Left lung (tissue), 10 donors: ENCODE measurements around the gene MINPP1. TPM values are rescaled to one million over a fixed set of nuclear protein-coding genes. Genes with fewer than 3 reads are reported as not detected.
"Not testable (repeated sequence)": the region's sequence is repeated elsewhere in the genome, so short reads cannot be mapped to it uniquely, and the experiment has no call there.

ENCODE experiments used
- ATAC-seq: fragments of 200-7000 bp; cut with Tn5 transposase; one replicate; pipeline ENCODE4 v1.9.1; 2020; ENCODE audit warnings: moderate library complexity
- DNase-seq, 4 donors: peaks; one replicate each; pipeline ENCODE4 v3.0.0-alpha.2; 2013 to 2020
- H3K27ac ChIP-seq, 2 donors: fragments of 200-600 bp; sonication (generic) in 1 of 2; one replicate each; pipeline versions ENCODE4 v1.5.0 to v1.8.0; 2020 to 2021
- H3K27me3 ChIP-seq, 2 donors: fragments of 200-600 bp; sonication (generic) in 1 of 2; one replicate each; pipeline versions ENCODE4 v1.5.0 to v1.8.0; 2020 to 2021
- H3K36me3 ChIP-seq, 2 donors: fragments of 200-600 bp; sonication (generic) in 1 of 2; one replicate each; pipeline versions ENCODE4 v1.5.0 to v1.8.0; 2020 to 2021
- H3K4me1 ChIP-seq, 2 donors: fragments of 200-600 bp; one replicate each; pipeline ENCODE4 v1.8.0; 2021
- H3K4me3 ChIP-seq, 2 donors: fragments of 200-600 bp; sonication (generic) in 1 of 2; one replicate each; pipeline versions ENCODE4 v1.5.0 to v1.8.0; 2020 to 2021; ENCODE audit warnings: mild to moderate bottlenecking in 1 of 2
- H3K9me3 ChIP-seq, 2 donors: fragments of 200-600 bp; sonication (generic) in 1 of 2; one replicate each; pipeline versions ENCODE4 v1.5.0 to v1.8.0; 2020 to 2021
- CTCF ChIP-seq, 2 donors: fragments of 200-600 bp; sonication (generic) in 1 of 2; IDR thresholded peaks; one replicate each; pipeline versions ENCODE4 v1.5.0 to v1.8.0; 2021; ENCODE audit warnings: antibody characterized with exemption in 2 of 2
- intact Hi-C, 2 donors: fragments of 100-400 bp; cut with DNase I; formaldehyde crosslinking; loops; one replicate each; pipeline versions ENCODE4 v1.11.2 to v1.14.2; 2022
- polyA plus RNA-seq, 6 donors: library from polyadenylated mRNA; unstranded; fragments of 120-200 nt; gene quantifications; one replicate each; pipeline ENCODE4 v1.2.1, GENCODE V29; 2013; ENCODE audit not compliant: insufficient read length in 6 of 6
- total RNA-seq, 2 donors: library from RNA; stranded (reverse); fragmentation: NEBNext Ultra II Directional; extraction: Animal tissue kit (Norgen Biotek cat#: 25700); gene quantifications; one replicate each; pipeline ENCODE4 v1.2.1, GENCODE V29; 2021
- donor health status: DM: no; HTN: yes; CAD: no.
- donor health status: DM: no; HTN: no; CAD: no.

Gene MINPP1
- total and polyA plus RNA-seq, 8 donors, result 16.8 to 50.0 (median 40.7) TPM

- H3K9me3 ChIP-seq, DNase-seq, H3K27me3 ChIP-seq, H3K27ac ChIP-seq, intact Hi-C loops, H3K36me3 ChIP-seq, H3K4me3 ChIP-seq, H3K4me1 ChIP-seq: not testable (repeated sequence)
- ATAC-seq, result peak; percentile 44
These were observed 6.4 kb upstream of the MINPP1 start for GRCh38 chr10:87498106-87498789.

- no peaks in the 10 kb centered on the region for H3K36me3 ChIP-seq
- no peak for ATAC-seq
These were observed 4.0 kb upstream of the MINPP1 start for GRCh38 chr10:87500646-87501048.

GRCh38 chr10:87503401-87503800 lies 1.3 kb upstream of the MINPP1 start:
- H3K9me3 ChIP-seq, result no peaks in the 10 kb centered on the region
- no peak for TF ChIP-seq CTCF (IDR thresholded peaks at IDR 0.05)
- DNase-seq (no peak), ATAC-seq (no peak)
- no peak overlapping the region for H3K27ac ChIP-seq
- H3K27me3 ChIP-seq, result peaks cover 0 to 11% of the 10 kb centered on the region in 2 donors
- H3K4me3 ChIP-seq, result no peak overlapping the region
- H3K36me3 ChIP-seq, result no peaks in the 10 kb centered on the region
- intact Hi-C loops, result no loop called here
- peaks cover 10 to 26% of the 10 kb centered on the region in 2 donors for H3K4me1 ChIP-seq

More at GRCh38 chr10:87500646-87501048, 4.0 kb upstream of the MINPP1 start:
- DNase-seq, result peak in 2 of 4 donors; percentile 77
- no peak overlapping the region for H3K27ac ChIP-seq
- TF ChIP-seq CTCF (IDR thresholded peaks at IDR 0.05), result no peak
- H3K27me3 ChIP-seq, result peaks cover 0 to 11% of the 10 kb centered on the region in 2 donors
- H3K9me3 ChIP-seq, result no peaks in the 10 kb centered on the region
- H3K4me3 ChIP-seq, result no peak overlapping the region
- H3K4me1 ChIP-seq, result peaks cover 0 to 7% of the 10 kb centered on the region in 2 donors
- intact Hi-C loops, result no loop called here

GRCh38 chr10:87503886-87504285 lies 807 bp upstream of the MINPP1 start:
- Histone ChIP-seq H3K9me3 (no peaks in the 10 kb centered on the region), H3K27me3 (peaks cover 0 to 11% of the 10 kb centered on the region in 2 donors), H3K4me1 (peaks cover 10 to 26% of the 10 kb centered on the region in 2 donors), H3K27ac (peak overlapping the region; percentile 82 to 83), H3K4me3 (peak overlapping the region; percentile 71 to 94), H3K36me3 (peaks cover 0 to 1% of the 10 kb centered on the region in 2 donors)
- intact Hi-C loops, result no loop called here
- TF ChIP-seq CTCF (IDR thresholded peaks at IDR 0.05), result no peak
- ATAC-seq (no peak), DNase-seq (no peak)

- ATAC-seq, result no peak
- TF ChIP-seq CTCF (IDR thresholded peaks at IDR 0.05), result no peak
- intact Hi-C loops, result no loop called here
These were observed 420 bp upstream of the MINPP1 start for GRCh38 chr10:87504307-87504639.

More at GRCh38 chr10:87504307-87504639, 420 bp upstream of the MINPP1 start:
- DNase-seq, result no peak
- H3K36me3 ChIP-seq, result peaks cover 0 to 4% of the 10 kb centered on the region in 2 donors
- H3K27me3 ChIP-seq, result peaks cover 0 to 11% of the 10 kb centered on the region in 2 donors
- peak overlapping the region; percentile 82 to 83 for H3K27ac ChIP-seq
- peaks cover 10 to 26% of the 10 kb centered on the region in 2 donors for H3K4me1 ChIP-seq
- H3K4me3 ChIP-seq, result peak overlapping the region; percentile 71 to 94
- no peaks in the 10 kb centered on the region for H3K9me3 ChIP-seq
